A673 (cell line): ENCODE measurements around the gene CIZ1. TPM values are rescaled to one million over a fixed set of nuclear protein-coding genes. Genes with fewer than 3 reads are reported as not detected.

ENCODE experiments used
- BruUV-seq: library from RNA; stranded (reverse); fragments of 400-500 nt; replicated peaks from 2 replicates; lab custom pipeline; 2021; lab: Mats Ljungman, UMichigan
- CTCF ChIA-PET: fragments of 300-600 bp; sonication (Branson Sonifier 250); formaldehyde crosslinking; loops from one replicate; lab custom pipeline; 2022; ENCODE audit warnings: antibody characterized with exemption; lab: Charles Lee
- POLR2A ChIA-PET: fragments of 300-600 bp; sonication (Branson Sonifier 250); formaldehyde crosslinking; loops from one replicate; lab custom pipeline; 2022; ENCODE audit warnings: antibody characterized with exemption; ENCODE audit not compliant: low non-redundant PET; lab: Charles Lee
- DNase-seq: peaks from one replicate; pipeline ENCODE4 v3.0.0-alpha.2; 2015; ENCODE audit warnings: low spot score
- H3K27ac ChIP-seq: fragments of 200-600 bp; sonication (generic); 2 replicates; pipeline ENCODE4 v1.5.1; 2016; ENCODE audit warnings: mixed run types, low read depth, mild to moderate bottlenecking, mixed read lengths, antibody characterized with exemption, low read length; ENCODE audit not compliant: poor library complexity, severe bottlenecking
- H3K27me3 ChIP-seq: fragments of 200-600 bp; sonication (generic); replicated peaks from 2 replicates; pipeline ENCODE4 v1.6.1; 2017; ENCODE audit warnings: mixed run types, low read depth, mild to moderate bottlenecking, mixed read lengths, antibody characterized with exemption, low read length; ENCODE audit not compliant: insufficient read depth, poor library complexity
- H3K36me3 ChIP-seq: fragments of 200-600 bp; sonication (generic); 2 replicates; pipeline ENCODE4 v1.6.1; 2016; ENCODE audit warnings: mixed run types, mild to moderate bottlenecking, mixed read lengths, antibody characterized with exemption, low read length; ENCODE audit not compliant: insufficient read depth, poor library complexity, severe bottlenecking
- H3K4me1 ChIP-seq: fragments of 200-600 bp; sonication (generic); 2 replicates; pipeline ENCODE4 v1.6.1; 2017; ENCODE audit warnings: mixed run types, mild to moderate bottlenecking, mixed read lengths, antibody characterized with exemption, low read length; ENCODE audit not compliant: insufficient read depth, poor library complexity, severe bottlenecking
- H3K4me3 ChIP-seq: fragments of 200-600 bp; sonication (generic); 2 replicates; pipeline ENCODE4 v1.5.1; 2016; ENCODE audit warnings: low read depth, mixed run types, mild to moderate bottlenecking, mixed read lengths, low read length; ENCODE audit not compliant: poor library complexity, severe bottlenecking
- H3K9me3 ChIP-seq: fragments of 200-600 bp; sonication (generic); 2 replicates; pipeline ENCODE4 v1.6.1; 2016; ENCODE audit warnings: mixed run types, low read depth, mild to moderate bottlenecking, mixed read lengths, antibody characterized with exemption, low read length; ENCODE audit not compliant: poor library complexity, severe bottlenecking
- CTCF ChIP-seq: fragments of 300-800, 200-600 bp; sonication (generic); conservative IDR thresholded peaks from 2 replicates; pipeline ENCODE4 v1.5.1; 2017; ENCODE audit warnings: low read depth, mild to moderate bottlenecking, antibody characterized with exemption, low read length, moderate library complexity, mixed read lengths
- EZH2 ChIP-seq: fragments of 200-600 bp; sonication (generic); IDR thresholded peaks from 2 replicates; pipeline ENCODE4 v1.6.1; 2017; ENCODE audit warnings: borderline replicate concordance, low read depth, mild to moderate bottlenecking, mixed read lengths, antibody characterized with exemption, low read length; ENCODE audit not compliant: poor library complexity, severe bottlenecking
- intact Hi-C: fragments of 100-400 bp; cut with micrococcal nuclease; formaldehyde crosslinking; loops from one replicate; pipeline ENCODE4 v1.10.0; 2022; ENCODE audit not compliant: unreplicated experiment
- total RNA-seq: library from RNA; stranded (reverse); gene quantifications from 2 replicates; pipeline ENCODE4 v1.2.3, GENCODE V29; 2021

Gene CIZ1
- total RNA-seq, 1 experiment from 2014 or later: 158 TPM

GRCh38 chr9:128204858-128205257 lies 13.5 kb upstream of the CIZ1 start:
- Histone ChIP-seq H3K27ac (no peak overlapping the region), H3K36me3 (no peaks in the 10 kb centered on the region), H3K4me1 (peaks cover 3% of the 10 kb centered on the region), H3K9me3 (no peaks in the 10 kb centered on the region), H3K27me3 (no peaks in the 10 kb centered on the region), H3K4me3 (no peak overlapping the region)
- no peak for DNase-seq
- TF ChIP-seq EZH2 (no peak), CTCF (no peak)
- ChIA-PET POLR2A (no interaction called here), CTCF (no interaction called here)
- intact Hi-C loops: no loop called here
- no TSS peak for BruUV-seq

DNA sequence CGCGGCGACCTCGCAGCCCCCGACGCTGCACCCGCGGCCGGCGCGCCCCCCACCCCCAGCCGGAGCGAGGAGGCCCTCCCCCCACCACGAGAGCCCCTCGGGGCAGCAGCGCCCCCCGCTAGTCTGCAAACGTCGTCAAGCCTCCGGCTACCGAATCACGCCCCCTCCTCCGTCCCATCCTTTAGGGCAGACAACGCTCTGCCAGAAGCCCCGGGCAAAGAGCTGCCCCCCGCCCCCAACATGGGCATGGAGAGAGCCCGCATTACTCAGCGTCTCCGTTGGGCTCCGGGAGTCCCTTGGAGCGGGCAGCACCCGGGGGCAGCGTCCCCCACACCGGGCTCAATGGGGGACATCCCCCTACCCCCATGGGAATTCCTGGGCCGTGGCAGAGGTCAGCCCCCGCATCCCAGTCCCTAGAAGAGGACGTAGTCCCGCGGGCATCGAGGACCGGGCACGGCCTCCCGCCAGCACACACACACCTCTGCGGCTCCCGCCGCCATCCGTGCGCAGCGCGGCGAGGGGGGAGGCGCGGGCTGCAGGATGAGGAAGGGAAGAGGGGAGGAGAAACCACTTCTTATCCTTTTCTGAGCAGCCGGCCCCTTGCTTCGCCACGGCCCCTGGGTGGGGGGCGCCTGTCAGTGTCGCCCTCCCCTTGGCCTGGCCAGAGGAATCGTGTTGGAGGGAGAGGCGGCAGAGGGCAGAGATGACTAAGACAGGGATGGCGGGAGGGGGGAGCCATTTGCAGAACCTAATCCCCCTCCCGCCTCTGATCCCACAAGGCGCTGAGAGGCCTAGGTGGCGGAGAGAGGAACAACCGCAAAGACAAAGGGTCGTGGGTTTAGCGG lies 12.6 kb upstream of the CIZ1 start:
- H3K27me3 ChIP-seq: no peaks in the 10 kb centered on the region
- H3K27ac ChIP-seq: no peak overlapping the region
- no peaks in the 10 kb centered on the region for H3K36me3 ChIP-seq
- TF ChIP-seq EZH2: no peak
- BruUV-seq: no TSS peak
- no peaks in the 10 kb centered on the region for H3K9me3 ChIP-seq
- intact Hi-C loops: no loop called here
- CTCF ChIA-PET: no interaction called here
- H3K4me3 ChIP-seq: peak overlapping the region; percentile 64
- peaks cover 3% of the 10 kb centered on the region for H3K4me1 ChIP-seq
- POLR2A ChIA-PET: no interaction called here
- DNase-seq: no peak

DNA sequence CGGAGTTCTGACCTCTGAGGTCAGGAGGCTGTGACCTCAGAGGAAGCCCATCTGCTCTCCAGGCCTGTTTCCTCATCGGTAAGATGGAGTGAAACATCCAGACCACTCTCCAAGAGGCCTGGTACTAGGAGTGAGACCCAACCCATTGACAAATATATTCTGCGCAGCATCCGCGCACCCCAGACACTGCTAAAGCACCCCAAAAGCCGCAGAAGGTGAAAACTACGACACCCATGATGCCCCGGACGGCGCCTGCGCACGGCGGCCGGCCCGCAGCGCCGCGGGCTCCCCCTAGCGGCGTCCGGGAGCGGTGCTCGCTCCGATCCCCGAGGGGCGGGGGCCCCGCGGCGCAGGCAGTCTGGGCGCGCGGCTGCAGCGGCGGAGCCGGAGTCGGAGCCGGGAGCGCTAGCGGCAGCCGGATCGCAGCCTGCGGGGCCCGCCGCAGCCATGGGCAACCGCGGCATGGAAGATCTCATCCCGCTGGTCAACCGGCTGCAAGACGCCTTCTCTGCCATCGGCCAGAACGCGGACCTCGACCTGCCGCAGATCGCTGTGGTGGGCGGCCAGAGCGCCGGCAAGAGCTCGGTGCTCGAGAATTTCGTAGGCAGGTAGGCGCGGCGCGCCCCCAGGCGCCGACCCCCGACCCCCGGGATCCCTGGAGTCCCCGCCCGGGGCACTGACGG lies 11.8 kb upstream of the CIZ1 start, which contains the start of gene DNM1:
DNM1 (plus strand) TSS at position 356 of the 683 bp plus-strand sequence; CDS start at position 448, 92 bp downstream.
- peak; percentile 81 for DNase-seq
- peak within 1 kb of the TSS; percentile 64 for H3K4me3 ChIP-seq
- H3K27me3 ChIP-seq: no peaks in the 10 kb centered on the region
- no peak within 1 kb of the TSS for H3K27ac ChIP-seq
- peaks cover 3% of the 10 kb centered on the region for H3K4me1 ChIP-seq
- CTCF ChIA-PET: no interaction called here
- TF ChIP-seq CTCF (peak; percentile 51; the same call in 1 of the 2 replicates), EZH2 (no peak)
- POLR2A ChIA-PET: no interaction called here
- BruUV-seq: no TSS peak
- no peaks in the 10 kb centered on the region for H3K9me3 ChIP-seq
- H3K36me3 ChIP-seq: no peaks in the 10 kb centered on the region
- intact Hi-C loops: no loop called here
